ENCODE data around the gene FOXN3.
A peak's percentile ranks its signal among the peaks of the same experiment; 100 is the strongest.

The FOXN3 gene, protein sequence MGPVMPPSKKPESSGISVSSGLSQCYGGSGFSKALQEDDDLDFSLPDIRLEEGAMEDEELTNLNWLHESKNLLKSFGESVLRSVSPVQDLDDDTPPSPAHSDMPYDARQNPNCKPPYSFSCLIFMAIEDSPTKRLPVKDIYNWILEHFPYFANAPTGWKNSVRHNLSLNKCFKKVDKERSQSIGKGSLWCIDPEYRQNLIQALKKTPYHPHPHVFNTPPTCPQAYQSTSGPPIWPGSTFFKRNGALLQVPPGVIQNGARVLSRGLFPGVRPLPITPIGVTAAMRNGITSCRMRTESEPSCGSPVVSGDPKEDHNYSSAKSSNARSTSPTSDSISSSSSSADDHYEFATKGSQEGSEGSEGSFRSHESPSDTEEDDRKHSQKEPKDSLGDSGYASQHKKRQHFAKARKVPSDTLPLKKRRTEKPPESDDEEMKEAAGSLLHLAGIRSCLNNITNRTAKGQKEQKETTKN

DNA sequence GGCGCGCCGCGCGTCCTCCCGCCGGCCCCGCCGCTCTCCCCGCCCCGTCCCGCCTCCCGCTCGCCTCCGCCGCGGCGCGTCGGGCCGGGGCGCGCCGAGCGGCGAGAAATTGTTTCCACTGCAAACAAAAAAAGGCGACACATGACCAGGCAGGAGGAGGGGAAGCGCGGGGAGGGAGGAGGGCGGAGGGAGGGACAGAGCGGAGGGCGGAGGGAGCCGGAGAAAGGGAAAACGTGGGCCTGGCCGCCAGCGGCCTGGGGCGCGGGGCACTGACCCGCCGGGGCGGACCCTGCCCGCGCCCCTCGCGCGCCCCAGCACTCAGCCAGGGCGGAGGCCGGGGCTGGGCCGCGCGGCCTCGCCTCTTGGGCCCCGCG lies at the start of gene FOXN3:
TSS of gene FOXN3 (minus strand) at position 143 of the 374 bp plus-strand sequence. CDS start 4,757 bp downstream, outside the sequence.
- DNase-seq, result peak; percentile 87
- in situ Hi-C loops (cut with HindIII; ENCODE audit: low pct_ligation_motif_present, low pct_unique_long_range_greater_than_20kb, low sequenced_read_pairs), result no loop called here

DNA sequence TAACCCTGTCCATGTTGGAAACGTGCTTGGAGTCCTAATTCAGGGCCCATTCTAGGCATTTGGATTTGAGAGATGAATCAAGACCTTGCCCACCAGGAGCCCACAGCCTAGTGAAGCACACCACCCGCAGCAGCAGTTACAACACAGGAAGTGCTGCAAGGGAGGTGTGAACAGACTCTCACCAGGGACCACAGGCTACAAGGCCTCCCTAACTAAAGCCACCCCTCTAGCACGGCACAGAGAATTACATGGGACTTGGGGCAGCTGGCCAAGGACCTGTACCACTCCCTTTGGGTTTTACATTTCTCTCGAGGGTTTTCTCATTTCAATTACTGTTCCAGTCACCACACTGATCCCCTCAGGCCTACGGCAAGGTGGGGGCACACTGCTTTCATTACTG lies 49.5 kb upstream of the FOXN3 start:
- in situ Hi-C loops (cut with HindIII; ENCODE audit: low pct_ligation_motif_present, low pct_unique_long_range_greater_than_20kb, low sequenced_read_pairs), result no loop called here
- DNase-seq, result no peak

DNA sequence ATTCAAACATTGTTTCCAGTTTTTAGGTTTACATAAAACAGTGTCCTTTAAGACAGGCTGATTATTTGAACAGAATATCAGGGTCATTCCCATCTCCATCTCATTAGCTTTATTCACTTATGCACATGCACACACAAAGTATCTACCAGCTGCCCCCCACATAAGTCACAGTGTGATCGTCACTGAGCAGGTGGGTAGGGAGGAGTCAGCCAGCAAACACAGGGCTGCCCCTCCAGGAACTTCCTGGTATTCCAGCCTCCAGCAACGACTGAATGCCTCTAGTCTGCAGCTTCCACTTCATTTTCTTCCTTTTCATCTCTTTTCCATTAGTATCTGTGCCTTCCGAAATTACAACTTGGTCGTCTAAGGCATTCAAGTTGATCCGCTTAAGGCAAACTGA lies 48.8 kb upstream of the FOXN3 start:
- in situ Hi-C loops (cut with HindIII; ENCODE audit: low pct_ligation_motif_present, low pct_unique_long_range_greater_than_20kb, low sequenced_read_pairs), result no loop called here
- no peak for DNase-seq

DNA sequence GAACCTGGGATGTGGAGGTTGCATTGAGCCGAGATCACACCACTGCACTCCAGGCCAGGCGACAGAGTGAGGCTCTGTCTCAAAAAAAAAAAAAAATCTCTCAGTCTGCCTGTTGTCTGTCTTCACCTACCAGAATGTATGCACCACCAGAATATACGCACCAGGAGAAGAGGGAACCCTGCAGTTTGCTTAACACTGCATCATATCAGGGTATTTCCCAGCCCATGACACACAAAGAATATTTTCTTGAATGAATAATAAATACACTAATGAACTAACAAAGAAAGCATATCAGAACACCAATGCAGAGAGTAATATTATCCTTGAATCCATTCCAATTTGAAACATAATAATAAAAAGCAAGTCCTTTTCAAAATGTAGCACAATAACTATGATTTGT lies 44.2 kb upstream of the FOXN3 start:
- in situ Hi-C loops (cut with HindIII; ENCODE audit: low pct_ligation_motif_present, low pct_unique_long_range_greater_than_20kb, low sequenced_read_pairs), result no loop called here
- DNase-seq, result no peak

DNA sequence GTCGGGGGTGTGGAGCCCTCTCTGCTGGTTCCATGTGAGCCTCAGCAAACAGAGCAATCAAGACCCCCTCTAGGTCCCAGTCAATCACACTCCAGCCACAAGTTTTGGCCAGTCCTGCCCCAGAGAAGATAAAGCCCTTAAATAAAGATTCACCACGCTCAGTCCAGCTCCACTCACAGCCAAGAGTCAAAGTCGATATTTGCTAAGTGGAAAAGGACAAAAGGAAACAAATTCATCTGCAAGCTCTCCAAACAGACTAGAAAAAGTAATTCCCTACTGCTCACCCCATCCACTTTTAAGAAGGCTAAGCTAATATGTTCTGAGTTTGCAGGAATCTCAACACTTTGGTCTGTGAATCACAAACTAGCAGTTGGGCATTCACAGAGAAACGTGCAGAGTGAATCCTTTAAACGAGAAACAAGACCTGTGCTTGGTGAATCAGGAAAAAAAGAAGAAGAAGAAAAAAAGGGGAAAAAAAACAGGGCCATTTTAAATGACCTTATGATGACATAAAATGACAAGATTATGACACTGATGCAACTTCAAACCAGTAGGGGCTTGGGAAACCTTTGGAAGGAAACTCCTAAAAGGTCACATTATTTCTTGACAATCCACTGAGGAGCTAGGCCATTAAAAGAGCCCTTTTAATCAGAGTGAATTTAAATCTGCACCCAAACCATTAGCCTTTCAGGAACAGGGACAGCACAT lies 41.8 kb upstream of the FOXN3 start:
- in situ Hi-C loops (cut with HindIII; ENCODE audit: low pct_ligation_motif_present, low pct_unique_long_range_greater_than_20kb, low sequenced_read_pairs), result no loop called here
- no peak for DNase-seq

DNA sequence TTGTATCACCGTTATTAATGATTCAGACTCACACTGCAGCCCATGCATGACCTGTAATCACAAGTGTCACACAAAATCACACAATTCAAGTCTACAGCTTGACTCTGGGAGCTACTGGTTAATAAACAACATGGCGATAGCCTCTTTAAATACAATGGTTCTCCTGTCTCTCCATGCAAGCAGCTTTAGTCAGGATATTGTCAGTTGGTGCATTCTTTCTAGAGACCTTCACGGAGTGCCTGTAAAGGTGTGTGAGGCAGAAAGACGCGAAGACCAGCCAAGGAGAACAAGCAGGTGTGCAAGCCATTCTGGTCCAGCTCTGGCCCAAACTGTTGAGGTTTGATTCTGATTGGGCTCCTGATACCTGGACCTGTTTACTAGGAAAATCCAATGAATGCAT lies 40.0 kb upstream of the FOXN3 start:
- in situ Hi-C loops (cut with HindIII; ENCODE audit: low pct_ligation_motif_present, low pct_unique_long_range_greater_than_20kb, low sequenced_read_pairs), result no loop called here
- no peak for DNase-seq

DNA sequence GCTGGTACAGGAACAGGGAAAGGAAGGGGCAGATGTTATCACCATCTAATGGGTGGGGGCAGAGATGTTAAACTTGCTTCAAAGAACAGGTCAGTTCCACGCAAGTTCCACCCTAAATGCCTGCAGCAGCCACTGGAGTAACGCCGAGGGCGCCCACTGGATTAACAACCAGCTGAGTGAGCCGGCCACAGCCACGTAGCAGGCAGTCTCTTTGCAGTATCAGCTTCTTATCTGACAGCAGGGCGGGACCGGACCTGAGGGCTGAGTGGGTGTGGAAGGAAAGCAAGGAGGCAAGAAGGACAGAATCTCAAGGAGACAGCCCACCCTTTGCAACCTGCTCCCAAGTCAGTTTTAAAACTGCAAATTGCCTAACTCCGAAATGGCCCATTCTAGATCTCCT lies 38.4 kb upstream of the FOXN3 start:
- in situ Hi-C loops (cut with HindIII; ENCODE audit: low pct_ligation_motif_present, low pct_unique_long_range_greater_than_20kb, low sequenced_read_pairs), result no loop called here
- DNase-seq, result no peak

DNA sequence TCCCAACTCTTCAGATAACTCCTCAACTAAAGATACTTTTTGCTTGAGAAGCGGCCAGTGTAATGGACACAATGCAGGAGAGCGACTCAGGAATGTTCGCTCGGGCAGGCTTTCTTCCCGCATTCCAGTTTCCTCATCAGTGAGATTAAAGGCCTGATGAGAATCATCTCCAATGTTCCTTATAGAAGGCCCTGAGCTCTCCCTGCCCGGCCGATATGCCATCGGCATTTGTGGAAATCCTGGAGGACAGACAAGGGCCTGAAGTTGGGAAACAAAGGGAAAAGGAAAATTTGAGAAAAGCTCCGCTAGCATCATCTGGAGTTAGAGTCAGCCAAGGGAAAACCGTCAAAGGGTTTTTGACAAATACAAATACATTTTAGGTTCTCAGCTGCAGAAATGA lies 38.0 kb upstream of the FOXN3 start:
- in situ Hi-C loops (cut with HindIII; ENCODE audit: low pct_ligation_motif_present, low pct_unique_long_range_greater_than_20kb, low sequenced_read_pairs), result no loop called here

DNA sequence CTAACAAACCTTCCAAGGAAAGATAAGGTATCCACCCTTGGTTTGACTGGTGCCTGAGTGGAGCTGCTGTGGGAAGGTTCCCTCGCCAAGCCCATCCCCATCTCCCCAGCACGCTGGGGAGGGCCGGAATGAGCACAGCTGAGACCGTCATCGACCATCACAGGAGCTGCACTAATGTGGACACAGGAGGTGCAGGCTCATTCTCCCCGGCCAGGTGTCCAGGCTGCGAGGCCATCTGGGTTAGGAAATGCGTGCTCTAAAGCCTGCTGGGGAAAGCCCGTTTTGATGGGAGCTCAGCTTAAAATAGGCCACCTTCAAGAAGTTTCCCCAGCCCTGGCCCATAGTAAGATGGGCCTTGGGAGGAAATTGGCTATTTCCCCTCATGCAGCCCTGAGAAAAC lies 35.2 kb upstream of the FOXN3 start:
- in situ Hi-C loops (cut with HindIII; ENCODE audit: low pct_ligation_motif_present, low pct_unique_long_range_greater_than_20kb, low sequenced_read_pairs), result no loop called here

More for the DNA sequence above, 38.0 kb upstream of the FOXN3 start:
- no peak for DNase-seq

DNA sequence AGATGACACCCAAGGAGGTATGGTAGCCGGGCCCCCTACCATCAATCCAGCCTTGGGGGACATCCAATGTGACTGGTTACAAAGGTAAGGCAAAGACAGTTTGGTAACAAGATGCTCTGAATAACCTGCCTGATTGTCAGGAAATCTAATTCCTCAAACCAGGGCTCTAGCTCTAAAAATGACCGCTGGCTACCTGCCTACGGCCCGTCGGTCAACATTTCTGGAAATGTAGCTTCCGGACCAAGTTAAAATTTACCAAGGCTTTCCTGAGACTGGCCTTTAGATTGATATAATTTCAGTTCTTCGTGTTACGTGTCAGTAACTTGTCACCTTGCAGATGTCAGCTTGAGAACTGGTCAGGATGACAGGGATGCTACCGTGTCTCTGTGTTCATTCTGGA lies 34.2 kb upstream of the FOXN3 start:
- no peak for DNase-seq
- in situ Hi-C loops (cut with HindIII; ENCODE audit: low pct_ligation_motif_present, low pct_unique_long_range_greater_than_20kb, low sequenced_read_pairs), result no loop called here

More for the DNA sequence above, 35.2 kb upstream of the FOXN3 start:
- DNase-seq, result no peak

DNA sequence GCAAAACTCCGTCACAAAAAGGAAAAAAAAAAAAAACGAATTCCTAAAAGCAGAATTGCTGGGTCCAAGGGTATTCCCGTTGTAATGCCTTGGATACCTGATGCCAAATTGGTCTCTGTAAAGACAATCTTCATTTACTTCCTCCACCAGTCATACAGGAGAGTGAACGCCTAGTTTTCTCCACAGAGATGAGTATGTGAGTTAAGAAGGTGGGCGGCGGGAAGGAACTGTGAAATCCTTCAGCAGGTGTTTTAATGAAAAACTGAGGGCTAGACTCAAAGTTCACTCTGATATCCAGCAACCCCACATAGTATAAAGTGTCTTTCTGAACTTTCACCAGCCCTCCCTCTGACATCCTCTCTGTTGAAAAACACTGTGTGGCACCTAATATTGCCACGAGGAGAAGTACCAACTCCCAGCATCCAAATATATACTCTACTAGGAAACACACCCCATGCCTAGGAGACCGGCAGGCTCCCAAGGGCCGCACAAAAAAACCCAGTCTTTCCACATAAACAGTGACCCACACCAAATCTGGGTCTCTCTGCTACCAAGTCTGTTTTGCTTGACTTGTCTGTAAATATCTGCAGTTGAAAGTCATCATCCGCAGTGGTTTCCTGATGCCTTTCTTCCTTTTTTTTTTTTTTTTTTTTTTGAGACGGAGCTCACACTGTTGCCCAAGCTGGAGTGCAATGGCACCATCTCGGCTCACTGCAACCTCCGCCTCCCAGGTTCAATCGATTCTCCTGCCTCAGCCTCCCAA lies 30.3 kb upstream of the FOXN3 start:
- DNase-seq, result no peak
- in situ Hi-C loops (cut with HindIII; ENCODE audit: low pct_ligation_motif_present, low pct_unique_long_range_greater_than_20kb, low sequenced_read_pairs), result no loop called here

DNA sequence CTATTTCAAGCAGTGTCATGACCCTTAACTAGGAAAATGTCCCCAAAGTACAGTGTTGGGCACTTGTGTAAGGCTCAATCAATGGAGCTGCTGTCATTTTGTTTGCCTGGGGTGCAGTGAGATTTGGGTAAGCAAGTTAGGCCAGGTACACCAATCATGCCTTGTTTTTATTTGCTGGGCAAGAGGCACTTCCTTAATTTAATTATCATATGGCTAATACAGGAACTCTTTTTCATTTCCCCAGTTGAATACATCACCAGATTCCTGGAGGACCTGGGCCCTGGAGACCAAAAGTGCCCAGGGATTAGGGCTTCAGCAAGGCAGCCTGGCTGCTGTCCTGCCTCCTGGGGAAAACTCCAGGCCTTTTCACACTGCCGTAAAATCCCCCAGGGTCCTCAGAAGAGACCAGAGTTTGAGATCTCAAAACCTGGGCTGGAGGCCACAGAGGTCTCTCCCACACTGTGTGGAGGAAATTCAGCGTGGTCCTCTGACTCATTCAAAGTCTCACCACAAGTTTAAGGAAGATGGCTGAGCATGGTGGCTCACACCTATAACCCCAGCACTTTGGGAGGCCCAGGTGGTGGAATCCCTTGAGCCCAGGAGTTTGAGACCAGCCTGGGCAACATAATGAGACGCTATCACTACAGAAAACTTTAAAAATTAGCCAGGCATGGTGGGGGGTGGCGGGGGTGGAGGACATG lies 28.4 kb upstream of the FOXN3 start:
- no peak for DNase-seq
- in situ Hi-C loops (cut with HindIII; ENCODE audit: low pct_ligation_motif_present, low pct_unique_long_range_greater_than_20kb, low sequenced_read_pairs), result no loop called here

DNA sequence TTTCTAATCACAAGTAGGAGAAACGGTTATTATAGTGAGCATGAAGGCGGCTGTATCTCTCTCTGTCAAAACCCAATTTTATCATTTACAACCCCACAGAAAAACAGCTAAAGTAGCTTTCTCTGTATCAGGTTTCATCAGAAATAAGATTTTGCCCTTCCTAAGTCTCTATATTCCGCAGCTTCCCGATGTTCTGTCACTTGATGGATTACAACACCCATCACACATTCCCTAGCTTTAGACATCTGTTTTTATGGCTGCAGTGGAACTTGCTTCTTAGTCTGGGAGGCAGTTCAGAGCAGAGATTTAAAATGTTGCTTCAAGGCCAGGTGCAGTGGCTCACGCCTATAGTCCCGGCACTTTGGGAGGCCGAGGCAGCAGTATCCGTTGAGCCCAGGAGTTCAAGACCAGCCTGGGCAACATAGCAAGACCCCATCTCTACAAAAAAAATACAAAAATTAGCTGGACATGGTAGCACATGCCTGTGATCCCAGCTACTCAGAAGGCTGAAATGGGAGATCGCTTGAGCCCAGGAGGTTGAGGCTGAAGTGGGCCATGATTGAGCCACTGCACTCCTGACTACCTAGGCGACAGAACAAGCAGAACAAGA lies 27.6 kb upstream of the FOXN3 start:
- no peak for DNase-seq
- in situ Hi-C loops (cut with HindIII; ENCODE audit: low pct_ligation_motif_present, low pct_unique_long_range_greater_than_20kb, low sequenced_read_pairs), result no loop called here

DNA sequence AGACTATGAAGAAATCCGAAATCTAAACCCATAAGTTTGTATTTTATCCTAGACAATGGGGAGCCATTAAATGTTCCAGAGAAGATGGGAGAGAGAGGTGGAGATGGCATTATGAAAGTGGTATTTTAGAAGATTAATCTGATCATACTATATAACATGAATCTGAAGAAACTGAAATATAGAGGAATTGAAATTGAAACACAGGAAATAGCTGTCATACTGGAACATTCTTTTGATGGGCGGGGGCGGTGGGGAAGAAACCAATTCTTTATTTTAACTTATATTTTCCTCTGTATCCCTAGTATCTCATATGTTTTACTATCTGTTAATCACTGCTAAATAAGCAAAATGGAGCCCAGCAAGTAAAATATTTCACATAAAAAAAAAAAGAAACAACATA lies 27.0 kb upstream of the FOXN3 start:
- in situ Hi-C loops (cut with HindIII; ENCODE audit: low pct_ligation_motif_present, low pct_unique_long_range_greater_than_20kb, low sequenced_read_pairs), result no loop called here
- DNase-seq, result no peak

DNA sequence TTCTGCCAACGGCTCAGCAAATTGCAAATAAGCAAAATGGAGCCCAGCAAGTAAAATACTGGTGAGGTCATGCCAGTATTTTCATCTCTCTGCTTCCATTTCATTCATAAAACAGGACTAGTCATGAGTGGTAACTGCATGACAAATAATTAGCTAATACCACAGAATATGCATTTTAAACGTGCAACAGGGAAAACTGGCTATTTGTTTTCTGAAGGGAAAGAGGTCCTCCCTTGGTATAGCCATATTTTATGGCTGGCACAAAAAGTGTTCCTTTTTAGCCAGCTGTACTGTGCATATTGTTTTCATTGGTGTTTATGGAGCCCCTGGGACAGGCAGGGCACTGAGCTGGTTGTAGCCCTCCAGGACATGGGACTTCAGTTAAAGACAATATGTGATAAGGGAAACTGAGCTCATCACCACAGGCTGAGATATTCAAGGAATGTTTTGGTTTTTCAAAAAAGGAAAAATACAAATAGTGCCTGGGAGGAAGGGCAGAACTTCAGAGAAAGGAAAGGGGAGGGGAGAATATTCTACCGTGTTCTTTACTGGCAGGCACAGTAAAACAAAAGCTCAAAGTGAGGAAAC lies 26.1 kb upstream of the FOXN3 start:
- no peak for DNase-seq
- in situ Hi-C loops (cut with HindIII; ENCODE audit: low pct_ligation_motif_present, low pct_unique_long_range_greater_than_20kb, low sequenced_read_pairs), result no loop called here

DNA sequence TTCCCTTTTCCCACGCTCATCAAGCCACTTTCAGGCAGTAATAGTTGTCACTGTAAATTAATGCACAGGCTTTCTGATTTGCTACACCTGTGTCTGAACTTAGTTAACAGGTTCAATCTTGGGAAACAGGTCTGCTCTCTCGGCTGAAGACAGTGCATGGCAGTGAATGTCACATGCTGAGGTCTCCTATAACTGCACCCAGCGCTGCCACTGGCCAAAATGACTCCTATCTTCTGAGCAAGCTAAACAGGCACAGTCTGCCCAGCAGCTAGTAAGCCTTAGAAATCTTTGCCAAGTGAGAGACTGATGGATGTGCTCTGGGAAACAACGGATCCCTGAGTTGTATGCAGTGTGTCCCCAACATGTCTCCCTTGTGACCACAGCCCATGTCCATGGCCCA lies 25.2 kb upstream of the FOXN3 start:
- DNase-seq, result no peak
- in situ Hi-C loops (cut with HindIII; ENCODE audit: low pct_ligation_motif_present, low pct_unique_long_range_greater_than_20kb, low sequenced_read_pairs), result no loop called here

DNA sequence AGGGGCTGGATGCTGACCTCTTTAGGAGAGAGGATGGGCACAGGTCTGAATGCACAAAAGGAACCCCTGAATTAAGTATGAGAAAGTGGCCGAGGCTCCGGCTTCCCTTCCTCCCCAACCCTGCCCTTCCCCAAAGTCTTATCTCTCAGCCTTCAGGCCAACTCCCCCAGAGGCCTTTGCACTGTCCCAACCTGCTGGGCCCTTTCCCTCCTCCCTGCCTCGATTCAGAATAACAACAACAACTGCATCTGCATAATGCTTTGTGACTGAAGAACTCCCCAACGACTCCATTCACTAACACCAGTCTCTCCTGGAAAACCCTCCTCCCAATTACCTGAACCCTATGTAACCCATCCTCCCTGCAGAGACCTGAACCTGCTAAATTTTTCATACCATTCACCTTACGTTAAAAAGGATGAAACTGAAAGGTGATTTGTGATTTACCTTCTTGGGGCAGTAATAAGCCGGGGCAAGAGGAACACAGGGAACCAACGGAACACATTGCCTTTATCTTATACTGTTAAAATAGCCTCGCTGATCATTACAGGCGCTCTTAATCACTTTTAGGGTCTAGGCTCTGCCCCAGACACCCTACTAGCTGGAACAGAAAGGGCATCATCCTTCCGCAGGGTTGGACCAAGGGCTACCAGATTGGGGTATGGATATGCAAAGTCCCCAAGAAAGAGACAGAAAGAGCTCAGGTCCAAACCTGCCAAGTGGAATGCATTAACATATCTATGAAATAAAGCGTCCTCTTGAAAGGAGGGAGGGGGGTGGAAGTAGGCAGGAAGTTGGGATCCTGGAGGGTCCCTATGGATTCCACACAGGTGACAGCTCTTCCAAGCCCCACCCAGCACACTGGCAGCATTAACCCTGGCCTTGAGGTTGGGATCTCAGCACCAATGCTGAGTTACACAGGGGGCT lies 24.2 kb upstream of the FOXN3 start:
- in situ Hi-C loops (cut with HindIII; ENCODE audit: low pct_ligation_motif_present, low pct_unique_long_range_greater_than_20kb, low sequenced_read_pairs), result no loop called here
- no peak for DNase-seq

Measured in ACHN (cell line).